Cardiac fibroblast (primary cell): Measurements from ENCODE around the gene RORC.
"Not testable (repeated sequence)": the region's sequence is repeated elsewhere in the genome, so short reads cannot be mapped to it uniquely, and the experiment has no call there.

Experiments
- DNase-seq, 2 donors: peaks; one replicate each; pipeline versions ENCODE4 v3.0.0 to v3.0.0-alpha.2; 2010; ENCODE audit warnings: low read depth in 2 of 2
- H3K4me3 ChIP-seq, 2 donors: replicated peaks in 1 of 2; 1 replicate in 1 of 2; 2 replicates in 1 of 2; pipeline ENCODE4 v1.5.1; 2011; ENCODE audit warnings: low read depth in 2 of 2, low read length in 2 of 2, mild to moderate bottlenecking in 2 of 2, moderate library complexity in 1 of 2
- TF ChIP-seq, protein P1 (sequence below): IDR thresholded peaks from one replicate; pipeline ENCODE4 v1.5.1; 2011; ENCODE audit warnings: low read depth, mild to moderate bottlenecking, low read length, inconsistent platforms

RORC gene

DNA sequence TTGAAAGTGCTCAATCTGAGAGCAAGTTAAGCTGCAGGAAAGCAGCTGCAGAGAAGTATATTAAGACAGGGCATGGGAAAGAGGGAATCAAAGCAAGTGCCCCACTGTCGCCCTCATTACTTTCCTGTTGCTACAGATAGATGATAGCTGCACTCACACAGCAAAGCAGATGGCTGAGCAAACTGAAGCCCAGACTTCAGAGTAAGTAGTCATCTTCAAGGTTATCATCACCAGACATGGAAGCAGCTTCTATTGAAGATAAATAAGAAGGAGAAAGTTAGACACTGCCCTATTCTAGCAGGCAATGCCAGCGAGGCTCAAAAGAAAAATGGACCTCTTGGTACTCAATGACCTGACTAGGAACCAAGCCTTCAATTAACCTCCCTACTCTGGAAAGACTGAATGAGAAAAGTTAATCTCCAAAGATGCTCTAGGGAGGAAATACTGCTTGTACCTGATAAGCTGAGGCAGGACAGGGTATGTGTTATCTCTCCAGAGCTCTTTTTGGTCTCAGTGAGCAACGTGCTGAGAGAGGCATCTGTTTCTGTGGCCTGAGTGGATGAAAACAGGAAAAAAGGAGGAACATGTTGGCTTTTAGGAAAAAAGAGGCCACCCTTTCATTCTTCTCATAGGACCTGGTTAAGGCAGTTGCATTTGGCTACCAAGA, 57.2 kb downstream of the RORC start:
- DNase-seq = no peak
- no peak overlapping the region for H3K4me3 ChIP-seq
- TF ChIP-seq, protein P1, sequence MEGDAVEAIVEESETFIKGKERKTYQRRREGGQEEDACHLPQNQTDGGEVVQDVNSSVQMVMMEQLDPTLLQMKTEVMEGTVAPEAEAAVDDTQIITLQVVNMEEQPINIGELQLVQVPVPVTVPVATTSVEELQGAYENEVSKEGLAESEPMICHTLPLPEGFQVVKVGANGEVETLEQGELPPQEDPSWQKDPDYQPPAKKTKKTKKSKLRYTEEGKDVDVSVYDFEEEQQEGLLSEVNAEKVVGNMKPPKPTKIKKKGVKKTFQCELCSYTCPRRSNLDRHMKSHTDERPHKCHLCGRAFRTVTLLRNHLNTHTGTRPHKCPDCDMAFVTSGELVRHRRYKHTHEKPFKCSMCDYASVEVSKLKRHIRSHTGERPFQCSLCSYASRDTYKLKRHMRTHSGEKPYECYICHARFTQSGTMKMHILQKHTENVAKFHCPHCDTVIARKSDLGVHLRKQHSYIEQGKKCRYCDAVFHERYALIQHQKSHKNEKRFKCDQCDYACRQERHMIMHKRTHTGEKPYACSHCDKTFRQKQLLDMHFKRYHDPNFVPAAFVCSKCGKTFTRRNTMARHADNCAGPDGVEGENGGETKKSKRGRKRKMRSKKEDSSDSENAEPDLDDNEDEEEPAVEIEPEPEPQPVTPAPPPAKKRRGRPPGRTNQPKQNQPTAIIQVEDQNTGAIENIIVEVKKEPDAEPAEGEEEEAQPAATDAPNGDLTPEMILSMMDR = no peak

DNA sequence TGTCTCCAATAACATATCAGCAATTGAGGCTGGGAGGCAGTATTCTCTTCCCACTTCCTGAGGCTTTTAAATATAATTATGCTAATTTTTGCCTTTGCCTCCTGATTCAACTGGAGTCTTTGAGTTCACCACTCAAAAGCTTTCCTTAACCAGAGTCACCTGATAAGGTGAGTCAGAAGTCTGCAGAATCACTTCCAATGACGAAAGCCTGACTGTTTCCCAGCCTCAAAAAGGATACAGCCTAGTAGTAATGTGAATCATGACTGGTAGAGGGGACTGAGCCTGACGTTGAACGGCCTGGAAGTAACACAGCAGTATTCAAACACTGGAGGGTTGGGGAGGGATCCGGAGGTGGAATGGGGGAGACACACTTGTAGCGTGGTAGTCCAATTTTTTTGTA, 57.9 kb downstream of the RORC start:
- TF ChIP-seq, protein P1 = no peak
- no peak overlapping the region for H3K4me3 ChIP-seq
- DNase-seq = peak; percentile 5 to 75

DNA sequence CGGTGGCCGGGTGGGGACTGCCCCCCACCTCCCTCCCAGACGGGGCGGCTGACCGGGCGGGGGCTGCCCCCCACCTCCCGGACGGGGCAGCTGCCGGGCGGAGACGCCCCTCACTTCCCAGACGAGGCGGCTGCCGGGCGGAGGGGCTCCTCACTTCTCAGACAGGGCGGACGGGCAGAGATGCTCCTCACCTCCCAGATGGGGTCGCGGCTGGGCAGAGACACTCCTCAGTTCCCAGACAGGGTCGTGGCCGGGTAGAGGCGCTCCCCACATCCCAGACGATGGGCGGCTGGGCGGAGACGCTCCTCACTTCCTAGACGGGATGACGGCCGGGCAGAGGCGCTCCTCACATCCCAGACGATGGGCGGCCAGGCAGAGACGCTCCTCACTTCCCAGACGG, 62.3 kb downstream of the RORC start:
- not testable (repeated sequence) for DNase-seq, H3K4me3 ChIP-seq

DNA sequence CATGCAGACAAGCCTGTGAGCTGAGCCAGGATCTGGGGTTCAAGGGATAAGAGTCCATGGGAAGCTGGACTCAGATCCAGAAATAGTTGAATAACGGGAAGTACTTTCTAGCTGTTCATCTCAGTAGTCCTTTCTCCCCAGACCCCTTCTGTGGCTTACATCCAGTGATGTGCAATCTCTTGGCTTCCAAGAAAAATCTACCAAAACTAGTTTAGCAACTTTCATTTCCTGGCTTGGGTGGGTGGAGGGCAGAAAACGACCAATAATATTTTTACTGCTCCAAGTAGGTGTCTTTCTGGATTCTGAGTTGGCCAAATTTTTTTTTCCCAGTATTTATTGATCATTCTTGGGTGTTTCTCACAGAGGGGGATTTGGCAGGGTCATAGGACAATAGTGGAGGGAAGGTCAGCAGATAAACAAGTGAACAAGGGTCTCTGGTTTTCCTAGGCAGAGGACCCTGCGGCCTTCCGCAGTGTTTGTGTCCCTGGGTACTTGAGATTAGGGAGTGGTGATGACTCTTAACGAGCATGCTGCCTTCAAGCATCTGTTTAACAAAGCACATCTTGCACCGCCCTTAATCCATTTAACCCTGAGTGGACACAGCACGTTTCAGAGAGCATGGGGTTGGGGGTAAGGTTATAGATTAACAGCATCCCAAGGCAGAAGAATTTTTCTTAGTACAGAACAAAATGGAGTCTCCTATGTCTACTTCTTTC, 63.1 kb downstream of the RORC start:
- H3K4me3 ChIP-seq, DNase-seq: not testable (repeated sequence)

DNA sequence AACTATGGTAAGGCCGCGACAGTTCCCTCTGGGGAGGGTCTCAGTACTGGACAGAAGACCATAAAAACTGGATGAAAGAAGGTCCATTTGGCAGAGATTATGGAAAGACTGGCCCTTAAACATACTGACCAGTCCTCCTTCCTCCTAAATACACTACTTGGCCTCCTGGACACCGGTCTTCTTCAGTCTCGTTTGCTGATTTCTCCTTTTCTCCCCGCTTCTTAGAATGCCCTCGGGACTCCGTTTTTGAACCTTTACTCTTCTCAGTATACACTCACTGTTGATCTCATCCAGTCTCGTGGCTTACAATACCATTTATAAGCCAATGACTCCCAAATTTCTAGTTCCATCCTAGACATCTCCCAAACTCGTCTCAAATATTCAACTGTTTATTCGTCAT, 67.6 kb downstream of the RORC start:
- peak; percentile 3 to 18 for DNase-seq
- peak overlapping the region; percentile 81 to 85 for H3K4me3 ChIP-seq
- TF ChIP-seq, protein P1 = no peak

DNA sequence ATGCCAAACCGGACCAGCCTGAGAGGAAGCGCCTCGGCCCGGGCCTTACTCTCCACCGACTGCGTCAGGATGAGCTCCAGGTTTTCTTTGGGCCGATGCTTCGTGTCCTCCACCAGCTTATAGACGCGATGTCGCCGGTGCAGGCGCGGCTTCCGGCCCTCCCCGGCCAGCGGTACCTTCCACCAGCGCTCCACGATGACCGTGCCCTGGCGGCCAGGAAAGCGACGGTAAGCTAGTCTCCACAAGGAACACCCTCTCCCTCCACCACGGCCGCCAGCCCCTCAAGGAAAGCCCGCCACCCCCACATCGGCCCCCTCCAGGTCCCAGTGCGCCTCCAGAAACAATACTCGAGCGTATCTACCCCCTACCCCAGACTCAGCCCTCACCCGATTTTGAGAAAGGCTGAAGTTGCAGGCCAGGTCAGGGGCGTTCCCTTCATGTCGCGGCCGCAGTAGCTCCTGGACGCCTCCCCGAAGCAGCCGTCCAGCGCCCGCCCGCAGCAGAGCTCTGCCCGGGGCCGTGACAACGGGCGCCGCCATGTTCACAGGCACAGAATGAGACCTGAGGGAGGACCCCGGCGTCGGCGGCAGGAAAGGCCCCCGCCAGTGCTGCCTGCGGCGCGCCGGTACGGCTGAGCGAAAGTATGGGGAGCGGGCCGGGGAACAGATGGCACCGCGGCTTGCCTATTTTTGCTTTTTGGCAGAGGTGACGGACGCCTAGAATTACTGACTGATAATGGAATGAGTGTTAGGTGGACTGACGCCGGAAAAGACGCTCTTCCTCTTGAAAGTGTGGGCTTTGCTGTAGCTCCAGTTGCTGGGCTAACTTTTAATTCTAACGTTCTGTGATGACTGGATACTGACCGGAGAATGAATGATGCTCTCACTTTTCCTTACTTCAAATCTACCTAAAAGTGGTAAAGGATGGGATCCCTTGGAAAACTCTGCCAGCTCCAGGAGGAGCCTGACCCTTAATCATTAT, 68.4 kb downstream of the RORC start, which contains the start of gene MRPL9:
Gene MRPL9, minus strand, starts transcription at position 556 of the 981 bp plus-strand sequence. Its CDS starts 17 bp downstream, at position 539.
- DNase-seq = peak; percentile 80 to 82
- TF ChIP-seq, protein P1 = no peak
- H3K4me3 ChIP-seq = peak within 1 kb of the TSS; percentile 81 to 85

DNA sequence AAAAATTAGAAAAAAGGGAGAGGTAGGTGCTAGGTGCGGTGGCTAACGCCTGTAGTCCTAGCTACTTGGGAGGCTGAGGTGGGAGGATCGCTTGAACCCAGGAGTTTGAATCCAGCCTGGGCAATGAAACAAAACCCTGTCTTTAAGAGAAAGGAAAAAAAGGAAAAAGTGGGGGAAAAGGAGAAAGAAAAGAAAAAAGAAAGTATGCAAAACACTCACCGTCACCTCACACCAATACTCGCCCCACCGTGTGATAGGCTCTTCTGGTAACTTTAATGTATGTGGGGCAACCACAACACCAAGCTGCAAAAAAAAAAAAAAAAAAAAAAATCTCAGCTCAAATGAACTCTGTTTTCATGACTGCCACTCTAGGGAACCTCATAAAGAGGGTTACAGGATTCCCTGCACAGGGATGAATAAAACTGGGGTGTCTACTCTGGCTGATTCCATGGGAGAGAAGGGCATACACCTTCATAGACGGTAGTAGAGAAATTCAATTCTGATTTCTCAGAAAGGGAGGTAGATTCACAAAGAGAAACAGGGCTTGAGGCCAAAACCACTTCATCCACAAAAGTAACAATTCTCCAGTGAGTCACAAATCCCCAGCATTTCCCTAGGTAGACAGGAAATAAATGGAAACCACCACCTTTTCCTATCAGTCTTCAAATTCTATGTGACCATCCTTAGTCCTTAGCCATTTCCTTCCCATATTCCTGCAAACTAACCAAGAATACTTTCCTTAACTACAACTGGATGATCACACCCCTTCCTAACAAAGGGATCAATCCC, 70.8 kb downstream of the RORC start:
- TF ChIP-seq, protein P1 = no peak
- no peak overlapping the region for H3K4me3 ChIP-seq
- peak in 1 of 2 donors; percentile 4 for DNase-seq
